ENCODE data around the gene DAO.

DNA sequence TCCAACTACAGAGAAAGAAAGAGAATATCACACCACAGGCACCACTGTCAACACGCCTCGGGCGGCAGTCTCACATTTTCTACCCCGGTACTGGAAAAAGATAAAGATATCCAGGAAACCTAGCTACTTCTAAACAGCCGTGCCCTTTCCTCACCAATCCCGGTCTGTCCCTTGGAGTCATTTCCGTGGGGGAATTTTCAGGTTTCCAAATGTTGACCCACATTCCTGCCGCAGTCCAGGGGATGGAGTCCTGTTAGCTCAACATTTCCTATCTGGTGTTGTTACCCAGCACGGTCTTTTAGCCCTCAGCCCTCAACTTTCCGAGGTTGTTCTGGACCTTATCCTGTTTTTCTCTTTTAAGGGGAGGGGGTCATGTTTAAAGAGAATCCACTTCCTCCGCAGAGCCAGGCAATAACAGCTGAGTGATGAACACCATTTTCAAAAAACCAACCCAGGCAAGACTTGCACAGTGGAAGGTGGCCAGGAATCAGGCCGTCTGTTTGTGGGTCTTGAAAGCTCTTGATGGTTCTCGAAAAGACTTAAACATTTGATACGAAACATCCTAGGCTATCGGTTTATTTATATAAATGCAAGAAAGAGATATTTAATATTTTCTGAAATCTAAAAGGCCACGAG, 27.1 kb upstream of the DAO start:
- TF ChIP-seq ZFP30 (CRISPR knock-in tag; IDR thresholded peaks at IDR 0.05) (no peak), ESRRG (CRISPR knock-in tag; IDR thresholded peaks at IDR 0.05) (no peak), CSDC2 (CRISPR knock-in tag; IDR thresholded peaks at IDR 0.05) (no peak), OSR1 (CRISPR knock-in tag; IDR thresholded peaks at IDR 0.05) (no peak), PATZ1 (CRISPR knock-in tag; IDR thresholded peaks at IDR 0.05; ENCODE audit: borderline replicate concordance) (no peak), ARNTL (CRISPR knock-in tag; IDR thresholded peaks at IDR 0.05; ENCODE audit: borderline replicate concordance, low read depth) (no peak), BACH2 (CRISPR knock-in tag; IDR thresholded peaks at IDR 0.05; ENCODE audit: borderline replicate concordance) (no peak), SNAI2 (CRISPR knock-in tag; IDR thresholded peaks at IDR 0.05) (no peak), ZNF8 (CRISPR knock-in tag; IDR thresholded peaks at IDR 0.05) (no peak), ZNF565 (CRISPR knock-in tag; conservative IDR thresholded peaks at IDR 0.05; ENCODE audit: low read depth) (no peak), RARB (CRISPR knock-in tag; IDR thresholded peaks at IDR 0.05) (no peak), POU6F1 (CRISPR knock-in tag; IDR thresholded peaks at IDR 0.05; ENCODE audit: borderline replicate concordance, low read depth) (no peak)
- TF ChIP-seq, protein P1, sequence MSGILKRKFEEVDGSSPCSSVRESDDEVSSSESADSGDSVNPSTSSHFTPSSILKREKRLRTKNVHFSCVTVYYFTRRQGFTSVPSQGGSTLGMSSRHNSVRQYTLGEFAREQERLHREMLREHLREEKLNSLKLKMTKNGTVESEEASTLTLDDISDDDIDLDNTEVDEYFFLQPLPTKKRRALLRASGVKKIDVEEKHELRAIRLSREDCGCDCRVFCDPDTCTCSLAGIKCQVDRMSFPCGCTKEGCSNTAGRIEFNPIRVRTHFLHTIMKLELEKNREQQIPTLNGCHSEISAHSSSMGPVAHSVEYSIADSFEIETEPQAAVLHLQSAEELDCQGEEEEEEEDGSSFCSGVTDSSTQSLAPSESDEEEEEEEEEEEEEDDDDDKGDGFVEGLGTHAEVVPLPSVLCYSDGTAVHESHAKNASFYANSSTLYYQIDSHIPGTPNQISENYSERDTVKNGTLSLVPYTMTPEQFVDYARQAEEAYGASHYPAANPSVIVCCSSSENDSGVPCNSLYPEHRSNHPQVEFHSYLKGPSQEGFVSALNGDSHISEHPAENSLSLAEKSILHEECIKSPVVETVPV (CRISPR knock-in tag; IDR thresholded peaks at IDR 0.05), result no peak

All from SK-N-SH treated with all-trans-retinoic acid at 6 μM for 48 hours (cell line).